Measurements from ENCODE around the gene LINGO1.

The LINGO1 gene

GRCh38 chr15:77632534-77633133 is at the start of gene LINGO1:
Gene LINGO1, minus strand, starts transcription at chr15:77632912. Its CDS starts 597 bp downstream, at chr15:77632315.
- DNase-seq (ENCODE audit: extremely low read depth in 1 of 2, low read depth in 1 of 2) = no peak

GRCh38 chr15:77681362-77681761 is 48.6 kb upstream of the LINGO1 start:
- DNase-seq (ENCODE audit: extremely low read depth in 1 of 2, low read depth in 1 of 2) = no peak

GRCh38 chr15:77676569-77677375 is 44.1 kb upstream of the LINGO1 start:
- no peak for DNase-seq (ENCODE audit: extremely low read depth in 1 of 2, low read depth in 1 of 2)

- DNase-seq (ENCODE audit: extremely low read depth in 1 of 2, low read depth in 1 of 2) = no peak
These were observed 43.2 kb upstream of the LINGO1 start for GRCh38 chr15:77675806-77676415.

GRCh38 chr15:77674327-77674726 is 41.6 kb upstream of the LINGO1 start:
- DNase-seq (ENCODE audit: extremely low read depth in 1 of 2, low read depth in 1 of 2) = no peak

GRCh38 chr15:77673866-77674265 is 41.2 kb upstream of the LINGO1 start:
- DNase-seq (ENCODE audit: extremely low read depth in 1 of 2, low read depth in 1 of 2) = no peak

GRCh38 chr15:77672135-77672534 is 39.4 kb upstream of the LINGO1 start:
- DNase-seq (ENCODE audit: extremely low read depth in 1 of 2, low read depth in 1 of 2) = no peak

- DNase-seq (ENCODE audit: extremely low read depth in 1 of 2, low read depth in 1 of 2) = no peak
These were observed 38.8 kb upstream of the LINGO1 start for GRCh38 chr15:77671362-77672056.

GRCh38 chr15:77670558-77671361 is 38.0 kb upstream of the LINGO1 start:
- DNase-seq (ENCODE audit: extremely low read depth in 1 of 2, low read depth in 1 of 2) = no peak

- DNase-seq (ENCODE audit: extremely low read depth in 1 of 2, low read depth in 1 of 2) = no peak
These were observed 37.2 kb upstream of the LINGO1 start for GRCh38 chr15:77669896-77670295.

GRCh38 chr15:77667338-77668234 is 34.9 kb upstream of the LINGO1 start:
- DNase-seq (ENCODE audit: extremely low read depth in 1 of 2, low read depth in 1 of 2) = no peak

GRCh38 chr15:77666296-77666660 is 33.6 kb upstream of the LINGO1 start:
- no peak for DNase-seq (ENCODE audit: extremely low read depth in 1 of 2, low read depth in 1 of 2)

GRCh38 chr15:77665530-77666295 is 33.0 kb upstream of the LINGO1 start:
- DNase-seq (ENCODE audit: extremely low read depth in 1 of 2, low read depth in 1 of 2) = no peak

- DNase-seq (ENCODE audit: extremely low read depth in 1 of 2, low read depth in 1 of 2) = no peak
These were observed 31.7 kb upstream of the LINGO1 start for GRCh38 chr15:77664428-77664827.

- no peak for DNase-seq (ENCODE audit: extremely low read depth in 1 of 2, low read depth in 1 of 2)
These were observed 30.5 kb upstream of the LINGO1 start for GRCh38 chr15:77663256-77663655.

GRCh38 chr15:77659350-77660321 is 26.9 kb upstream of the LINGO1 start:
- DNase-seq (ENCODE audit: extremely low read depth in 1 of 2, low read depth in 1 of 2) = peak in 1 of 2 donors; percentile 29

GRCh38 chr15:77658304-77658703 is 25.6 kb upstream of the LINGO1 start:
- no peak for DNase-seq (ENCODE audit: extremely low read depth in 1 of 2, low read depth in 1 of 2)

All from stimulated activated CD8-positive, alpha-beta memory T cell treated with anti-CD3 and anti-CD28 coated beads, Interleukin-7, amount 100 ng/mL, for 48 hours (primary cell).